GM15510 (cell line): ENCODE measurements around the gene VOPP1.

ENCODE experiments used
- POLR2A ChIP-seq: IDR thresholded peaks from 3 replicates; pipeline ENCODE4 v1.6.1; 2011; ENCODE audit warnings: borderline replicate concordance; ENCODE audit not compliant: insufficient read length; ENCODE audit errors: extremely low read depth

VOPP1 gene

GRCh38 chr7:55572378-55573233 lies at the start of gene VOPP1:
Gene VOPP1 (minus strand): TSS chr7:55572502. CDS start chr7:55572324, 178 bp downstream.
- no peak for TF ChIP-seq POLR2A

- TF ChIP-seq POLR2A, result no peak
Measured at GRCh38 chr7:55618913-55619312, 46.6 kb upstream of the VOPP1 start.

- no peak for TF ChIP-seq POLR2A
Measured at GRCh38 chr7:55595511-55595910, 23.2 kb upstream of the VOPP1 start.

GRCh38 chr7:55594870-55595269 lies 22.6 kb upstream of the VOPP1 start:
- TF ChIP-seq POLR2A, result no peak

GRCh38 chr7:55594414-55594813 lies 22.1 kb upstream of the VOPP1 start:
- TF ChIP-seq POLR2A, result no peak

- TF ChIP-seq POLR2A, result no peak
Measured at GRCh38 chr7:55593515-55594318, 21.4 kb upstream of the VOPP1 start.

GRCh38 chr7:55593172-55593514 lies 20.8 kb upstream of the VOPP1 start:
- TF ChIP-seq POLR2A, result no peak

GRCh38 chr7:55592492-55592891 lies 20.2 kb upstream of the VOPP1 start:
- no peak for TF ChIP-seq POLR2A

- no peak for TF ChIP-seq POLR2A
Measured at GRCh38 chr7:55591282-55591931, 19.1 kb upstream of the VOPP1 start.

- TF ChIP-seq POLR2A, result no peak
Measured at GRCh38 chr7:55590517-55591281, 18.4 kb upstream of the VOPP1 start.

- TF ChIP-seq POLR2A, result no peak
Measured at GRCh38 chr7:55589905-55590304, 17.6 kb upstream of the VOPP1 start.

GRCh38 chr7:55588976-55589604 lies 16.8 kb upstream of the VOPP1 start:
- TF ChIP-seq POLR2A, result no peak

GRCh38 chr7:55588379-55588699 lies 16.0 kb upstream of the VOPP1 start:
- no peak for TF ChIP-seq POLR2A

- no peak for TF ChIP-seq POLR2A
Measured at GRCh38 chr7:55587687-55588378, 15.5 kb upstream of the VOPP1 start.
